Brain microvascular endothelial cell (primary cell): ENCODE data around the gene ATPAF1.

Experiments used
- DNase-seq: peaks from one replicate; pipeline ENCODE4 v3.0.0-alpha.2; 2020
- H3K27ac ChIP-seq: fragments of 250-450 bp; sonication (Bioruptor Pico); 2 replicates; pipeline ENCODE4 v1.5.1; 2020; ENCODE audit warnings: mild to moderate bottlenecking, moderate library complexity
- H3K27me3 ChIP-seq: fragments of 250-450 bp; sonication (Bioruptor Pico); replicated peaks from 2 replicates; pipeline ENCODE4 v1.5.1; 2020; ENCODE audit warnings: mild to moderate bottlenecking
- H3K36me3 ChIP-seq: fragments of 250-450 bp; sonication (Bioruptor Pico); replicated peaks from 2 replicates; pipeline ENCODE4 v1.5.1; 2020; ENCODE audit warnings: mild to moderate bottlenecking
- H3K4me3 ChIP-seq: 2 replicates; pipeline ENCODE4 v1.5.1; 2011; ENCODE audit warnings: low read depth, mild to moderate bottlenecking, control low read depth, low read length, moderate library complexity
- CTCF ChIP-seq: IDR thresholded peaks from 2 replicates; pipeline ENCODE4 v1.5.1; 2011; ENCODE audit warnings: low read depth, mild to moderate bottlenecking, moderate library complexity, low read length, control low read depth, inconsistent platforms; ENCODE audit errors: missing control alignments
- in situ Hi-C: cut with HindIII; loops from 2 replicates; pipeline ENCODE4 v1.10.0; 2017; ENCODE audit warnings: low sequenced_read_pairs, low pct_ligation_motif_present

ATPAF1 gene

GRCh38 chr1:46687093-46687659 lies 19.0 kb upstream of the ATPAF1 start:
- Histone ChIP-seq H3K27ac (no peak overlapping the region), H3K27me3 (no peaks in the 10 kb centered on the region), H3K36me3 (peaks cover 55% of the 10 kb centered on the region), H3K4me3 (no peak overlapping the region)
- no peak for TF ChIP-seq CTCF
- in situ Hi-C loops = no loop called here
- DNase-seq = no peak

GRCh38 chr1:46686255-46686654 lies 18.1 kb upstream of the ATPAF1 start:
- in situ Hi-C loops = no loop called here
- Histone ChIP-seq H3K36me3 (peaks cover 50% of the 10 kb centered on the region), H3K27me3 (no peaks in the 10 kb centered on the region), H3K27ac (no peak overlapping the region), H3K4me3 (no peak overlapping the region)
- no peak for TF ChIP-seq CTCF
- DNase-seq = no peak

GRCh38 chr1:46684670-46685069 lies 16.5 kb upstream of the ATPAF1 start:
- no peak for DNase-seq
- H3K4me3 ChIP-seq = no peak overlapping the region
- in situ Hi-C loops = no loop called here
- H3K36me3 ChIP-seq = peaks cover 47% of the 10 kb centered on the region
- H3K27ac ChIP-seq = no peak overlapping the region
- TF ChIP-seq CTCF = no peak
- H3K27me3 ChIP-seq = no peaks in the 10 kb centered on the region

GRCh38 chr1:46682064-46682463 lies 13.9 kb upstream of the ATPAF1 start:
- no peak overlapping the region for H3K27ac ChIP-seq
- H3K4me3 ChIP-seq = no peak overlapping the region
- peaks cover 39% of the 10 kb centered on the region for H3K36me3 ChIP-seq
- DNase-seq = no peak
- no peaks in the 10 kb centered on the region for H3K27me3 ChIP-seq
- no peak for TF ChIP-seq CTCF
- in situ Hi-C loops = no loop called here

- Histone ChIP-seq H3K36me3 (peaks cover 39% of the 10 kb centered on the region), H3K27me3 (no peaks in the 10 kb centered on the region), H3K4me3 (no peak overlapping the region), H3K27ac (no peak overlapping the region)
- in situ Hi-C loops = no loop called here
- no peak for DNase-seq
- no peak for TF ChIP-seq CTCF
Measured at GRCh38 chr1:46681333-46682034, 13.3 kb upstream of the ATPAF1 start.
